Measurements from ENCODE around the gene CCL4.

The CCL4 gene

DNA sequence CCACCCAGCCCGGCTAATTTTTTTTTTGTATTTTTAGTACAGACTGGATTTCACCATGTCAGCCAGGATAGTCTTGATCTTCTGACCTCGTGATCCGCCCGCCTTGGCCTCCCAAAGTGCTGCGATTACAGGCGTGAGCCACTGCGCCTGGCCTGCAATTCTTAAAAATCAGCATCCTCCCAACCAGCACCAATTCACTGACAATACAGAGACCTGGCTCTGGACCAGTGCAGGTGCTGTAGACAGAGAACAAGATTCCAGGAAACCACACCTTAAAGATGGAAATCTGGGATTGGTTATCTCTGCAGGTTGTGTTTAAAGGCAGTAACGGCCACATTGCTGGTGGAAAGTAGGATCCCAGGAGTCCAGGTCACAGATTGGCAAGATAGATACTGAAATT lies 39.2 kb downstream of the CCL4 start:
- ChIA-PET CTCF (interaction anchor here (1.2 to 14.3 kb wide), 6 partner anchors 9 to 168 kb away, joined by 3 to 420 read pairs (median 6); partner anchors contain the start of gene CCL16), POLR2A (no interaction called here)

DNA sequence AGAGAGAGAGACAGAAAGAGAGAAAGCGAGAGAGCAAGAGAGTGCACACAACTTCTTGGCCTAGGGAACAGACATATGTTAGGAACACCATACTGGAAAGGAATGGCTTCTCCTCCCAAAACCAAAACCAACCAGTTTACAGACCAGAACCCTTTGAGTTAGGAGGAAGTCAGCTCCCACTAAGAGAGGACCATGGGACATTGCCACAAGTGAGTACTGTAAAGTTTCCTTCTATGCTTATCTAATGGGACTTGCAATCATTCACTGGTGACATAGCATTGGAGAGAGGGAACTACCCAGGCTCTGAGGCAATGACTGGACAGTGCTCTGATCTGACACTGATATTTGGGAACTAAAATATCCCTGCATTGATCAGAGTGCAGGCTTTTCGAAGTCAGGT lies 40.4 kb downstream of the CCL4 start:
- ChIA-PET CTCF (interaction anchor here (1.4 to 14.3 kb wide), 4 partner anchors 11 to 169 kb away, joined by 3 to 420 read pairs (median 9); partner anchors contain the start of gene CCL16), POLR2A (no interaction called here)
- TF ChIP-seq, protein P1, sequence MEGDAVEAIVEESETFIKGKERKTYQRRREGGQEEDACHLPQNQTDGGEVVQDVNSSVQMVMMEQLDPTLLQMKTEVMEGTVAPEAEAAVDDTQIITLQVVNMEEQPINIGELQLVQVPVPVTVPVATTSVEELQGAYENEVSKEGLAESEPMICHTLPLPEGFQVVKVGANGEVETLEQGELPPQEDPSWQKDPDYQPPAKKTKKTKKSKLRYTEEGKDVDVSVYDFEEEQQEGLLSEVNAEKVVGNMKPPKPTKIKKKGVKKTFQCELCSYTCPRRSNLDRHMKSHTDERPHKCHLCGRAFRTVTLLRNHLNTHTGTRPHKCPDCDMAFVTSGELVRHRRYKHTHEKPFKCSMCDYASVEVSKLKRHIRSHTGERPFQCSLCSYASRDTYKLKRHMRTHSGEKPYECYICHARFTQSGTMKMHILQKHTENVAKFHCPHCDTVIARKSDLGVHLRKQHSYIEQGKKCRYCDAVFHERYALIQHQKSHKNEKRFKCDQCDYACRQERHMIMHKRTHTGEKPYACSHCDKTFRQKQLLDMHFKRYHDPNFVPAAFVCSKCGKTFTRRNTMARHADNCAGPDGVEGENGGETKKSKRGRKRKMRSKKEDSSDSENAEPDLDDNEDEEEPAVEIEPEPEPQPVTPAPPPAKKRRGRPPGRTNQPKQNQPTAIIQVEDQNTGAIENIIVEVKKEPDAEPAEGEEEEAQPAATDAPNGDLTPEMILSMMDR (IDR thresholded peaks at IDR 0.05; ENCODE audit: control extremely low read depth, extremely low read depth, low read depth, missing control alignments) = no peak
- no peak for DNase-seq (ENCODE audit: extremely low spot score)

More for the DNA sequence above, 39.2 kb downstream of the CCL4 start:
- TF ChIP-seq, protein P1 (IDR thresholded peaks at IDR 0.05; ENCODE audit: control extremely low read depth, extremely low read depth, low read depth, missing control alignments) = no peak
- no peak for DNase-seq (ENCODE audit: extremely low spot score)

DNA sequence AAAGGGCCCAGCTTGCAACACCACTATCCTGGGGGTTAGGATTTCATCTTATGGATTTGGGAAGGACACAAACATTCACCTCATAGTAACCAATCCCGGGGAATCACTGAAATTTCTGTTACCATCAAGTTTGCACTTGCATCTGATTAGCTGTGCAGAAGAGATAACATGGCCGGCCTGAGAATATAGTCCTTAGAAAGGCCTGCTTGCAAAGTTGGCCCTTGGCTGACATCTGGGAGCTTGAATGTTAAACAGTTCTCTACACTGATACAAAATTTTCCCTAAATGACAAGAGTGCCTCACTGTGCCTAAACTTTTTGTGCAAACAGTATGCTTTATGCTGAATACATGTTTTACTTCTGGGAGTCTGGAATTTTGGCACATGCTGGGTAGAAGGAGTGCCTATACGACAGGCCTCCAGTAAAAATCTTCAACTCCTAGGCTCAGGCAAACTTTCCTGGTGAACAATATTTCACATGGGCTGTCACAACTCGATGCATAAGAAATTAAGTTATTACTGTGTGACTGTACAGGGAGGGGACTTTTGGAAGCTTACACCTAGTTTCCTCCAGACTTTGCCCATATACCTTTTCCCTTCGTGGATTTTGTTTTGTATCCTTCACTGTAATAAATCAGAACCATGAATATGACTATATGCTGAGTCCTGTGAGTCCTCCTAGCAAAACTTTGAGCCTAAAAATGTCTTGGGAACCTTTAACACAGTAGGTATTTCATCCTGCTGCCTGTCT lies 41.5 kb downstream of the CCL4 start:
- ChIA-PET POLR2A (no interaction called here), CTCF (interaction anchor here (1.4 to 14.3 kb wide), 4 partner anchors 11 to 170 kb away, joined by 4 to 420 read pairs (median 99); partner anchors contain the start of gene CCL16)
- TF ChIP-seq, protein P1 (IDR thresholded peaks at IDR 0.05; ENCODE audit: control extremely low read depth, extremely low read depth, low read depth, missing control alignments) = no peak
- no peak for DNase-seq (ENCODE audit: extremely low spot score)

DNA sequence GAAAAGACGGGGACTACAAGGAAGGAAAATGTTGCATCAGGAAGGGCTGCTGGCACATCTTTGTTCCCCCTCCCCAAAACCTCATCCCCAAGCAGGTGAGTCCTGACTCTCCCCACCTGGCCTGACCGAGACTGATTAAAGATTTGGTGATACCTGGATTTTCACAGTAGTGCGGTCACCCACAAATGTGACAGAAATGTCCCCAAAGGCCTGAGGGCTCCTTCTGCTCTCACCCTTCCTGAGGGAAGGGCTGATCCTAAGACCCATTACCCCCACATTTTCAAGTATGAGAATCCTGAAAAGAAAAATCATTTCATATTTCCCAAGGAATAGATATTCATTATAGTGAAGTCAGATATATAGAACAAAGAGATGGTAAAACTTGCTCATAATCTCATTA lies 44.0 kb downstream of the CCL4 start:
- DNase-seq (ENCODE audit: extremely low spot score) = no peak
- TF ChIP-seq, protein P1 (IDR thresholded peaks at IDR 0.05; ENCODE audit: control extremely low read depth, extremely low read depth, low read depth, missing control alignments) = no peak
- ChIA-PET CTCF (interaction anchor here (0.9 to 14.3 kb wide), 12 partner anchors 13 to 199 kb away, joined by 3 to 420 read pairs (median 5); partner anchors contain the start of genes CCL16 and CCL4L2), POLR2A (no interaction called here)

DNA sequence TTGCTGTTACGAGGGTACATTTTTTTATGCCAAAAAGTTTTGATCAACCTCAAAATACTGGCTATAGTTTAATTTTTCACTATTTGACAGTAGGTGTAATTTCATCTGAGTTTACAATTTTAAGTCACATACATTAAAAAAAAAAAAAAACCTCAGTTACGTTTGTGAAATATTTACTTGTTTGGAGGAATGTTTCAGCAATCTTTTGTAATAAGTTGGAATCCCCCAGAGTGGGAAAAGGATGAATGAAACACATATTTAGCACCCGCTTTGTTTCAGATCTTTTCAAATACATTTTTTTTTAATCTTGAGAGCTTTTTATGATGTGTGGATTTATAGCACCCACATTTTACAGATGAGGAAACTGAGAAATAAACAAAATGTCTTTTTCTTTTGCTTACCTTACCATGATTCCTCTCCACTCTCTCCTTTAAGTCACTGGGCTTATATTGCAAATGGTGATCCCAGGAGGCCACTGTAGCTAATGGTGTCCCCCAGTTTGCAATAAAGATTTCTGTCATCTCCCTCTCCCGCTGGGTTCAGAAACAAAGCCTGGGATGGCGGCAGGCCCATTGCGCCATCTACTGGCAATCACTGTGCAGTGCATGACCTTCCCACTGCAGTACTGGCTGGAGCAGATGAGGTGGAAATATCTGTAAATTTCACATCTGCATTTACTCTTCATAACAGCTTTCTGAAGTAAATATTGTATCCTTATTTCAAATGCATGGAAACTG lies 45.1 kb downstream of the CCL4 start:
- TF ChIP-seq, protein P1 (IDR thresholded peaks at IDR 0.05; ENCODE audit: control extremely low read depth, extremely low read depth, low read depth, missing control alignments) = peak; percentile 99
- DNase-seq (ENCODE audit: extremely low spot score) = peak; percentile 80
- POLR2A ChIA-PET = no interaction called here
- CTCF ChIA-PET = interaction anchor here (0.7 to 14.3 kb wide), 47 partner anchors 15 to 350 kb away, joined by 3 to 420 read pairs (median 5); partner anchors contain the start of genes CCL16, CCL3, CCL3L1 and CCL3L3

DNA sequence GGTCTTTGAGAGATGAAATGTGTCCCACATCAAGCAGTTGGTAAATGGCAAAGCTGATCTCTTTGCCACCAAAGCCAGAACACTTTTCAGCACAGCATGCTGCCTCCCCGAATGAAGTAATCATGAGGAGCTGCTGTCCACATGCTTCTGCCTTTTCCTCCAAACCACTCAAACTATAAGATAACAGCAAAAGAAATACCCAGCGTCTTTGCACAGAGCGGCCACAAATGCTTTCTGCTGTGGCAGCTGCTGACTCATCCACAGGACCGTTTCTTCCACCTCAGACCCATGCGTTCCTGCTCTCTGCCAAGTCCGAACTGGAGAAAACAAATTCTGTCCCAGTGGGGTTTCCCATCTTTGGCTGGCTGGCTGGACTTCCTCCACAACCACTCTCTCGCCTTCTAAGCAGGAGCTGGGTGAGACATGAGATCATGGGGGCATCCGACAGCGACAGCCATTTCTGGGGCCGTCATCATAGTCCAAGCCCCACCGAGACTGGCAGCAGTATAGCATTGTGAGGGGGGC lies 45.7 kb downstream of the CCL4 start:
- ChIA-PET POLR2A (no interaction called here), CTCF (interaction anchor here (0.7 to 14.3 kb wide), 39 partner anchors 15 to 349 kb away, joined by 3 to 420 read pairs (median 6); partner anchors contain the start of genes CCL16, CCL3L1, CCL3L3 and CCL4)

More for the DNA sequence above, 45.7 kb downstream of the CCL4 start:
- DNase-seq (ENCODE audit: extremely low spot score) = no peak
- TF ChIP-seq, protein P1 (IDR thresholded peaks at IDR 0.05; ENCODE audit: control extremely low read depth, extremely low read depth, low read depth, missing control alignments) = no peak

Measured in GM10248 (cell line).